HG03521 (cell line): Measurements from ENCODE around the gene CRTC2.
"Not testable (repeated sequence)": the region's sequence is repeated elsewhere in the genome, so short reads cannot be mapped to it uniquely, and the experiment has no call there.

Source experiments
- ATAC-seq: cut with Tn5 transposase; IDR thresholded peaks from one replicate; pipeline ENCODE4 v1.9.1; 2021; ENCODE audit warnings: mild to moderate bottlenecking, moderate library complexity; ENCODE audit not compliant: unreplicated experiment

The CRTC2 gene, protein sequence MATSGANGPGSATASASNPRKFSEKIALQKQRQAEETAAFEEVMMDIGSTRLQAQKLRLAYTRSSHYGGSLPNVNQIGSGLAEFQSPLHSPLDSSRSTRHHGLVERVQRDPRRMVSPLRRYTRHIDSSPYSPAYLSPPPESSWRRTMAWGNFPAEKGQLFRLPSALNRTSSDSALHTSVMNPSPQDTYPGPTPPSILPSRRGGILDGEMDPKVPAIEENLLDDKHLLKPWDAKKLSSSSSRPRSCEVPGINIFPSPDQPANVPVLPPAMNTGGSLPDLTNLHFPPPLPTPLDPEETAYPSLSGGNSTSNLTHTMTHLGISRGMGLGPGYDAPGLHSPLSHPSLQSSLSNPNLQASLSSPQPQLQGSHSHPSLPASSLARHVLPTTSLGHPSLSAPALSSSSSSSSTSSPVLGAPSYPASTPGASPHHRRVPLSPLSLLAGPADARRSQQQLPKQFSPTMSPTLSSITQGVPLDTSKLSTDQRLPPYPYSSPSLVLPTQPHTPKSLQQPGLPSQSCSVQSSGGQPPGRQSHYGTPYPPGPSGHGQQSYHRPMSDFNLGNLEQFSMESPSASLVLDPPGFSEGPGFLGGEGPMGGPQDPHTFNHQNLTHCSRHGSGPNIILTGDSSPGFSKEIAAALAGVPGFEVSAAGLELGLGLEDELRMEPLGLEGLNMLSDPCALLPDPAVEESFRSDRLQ

DNA sequence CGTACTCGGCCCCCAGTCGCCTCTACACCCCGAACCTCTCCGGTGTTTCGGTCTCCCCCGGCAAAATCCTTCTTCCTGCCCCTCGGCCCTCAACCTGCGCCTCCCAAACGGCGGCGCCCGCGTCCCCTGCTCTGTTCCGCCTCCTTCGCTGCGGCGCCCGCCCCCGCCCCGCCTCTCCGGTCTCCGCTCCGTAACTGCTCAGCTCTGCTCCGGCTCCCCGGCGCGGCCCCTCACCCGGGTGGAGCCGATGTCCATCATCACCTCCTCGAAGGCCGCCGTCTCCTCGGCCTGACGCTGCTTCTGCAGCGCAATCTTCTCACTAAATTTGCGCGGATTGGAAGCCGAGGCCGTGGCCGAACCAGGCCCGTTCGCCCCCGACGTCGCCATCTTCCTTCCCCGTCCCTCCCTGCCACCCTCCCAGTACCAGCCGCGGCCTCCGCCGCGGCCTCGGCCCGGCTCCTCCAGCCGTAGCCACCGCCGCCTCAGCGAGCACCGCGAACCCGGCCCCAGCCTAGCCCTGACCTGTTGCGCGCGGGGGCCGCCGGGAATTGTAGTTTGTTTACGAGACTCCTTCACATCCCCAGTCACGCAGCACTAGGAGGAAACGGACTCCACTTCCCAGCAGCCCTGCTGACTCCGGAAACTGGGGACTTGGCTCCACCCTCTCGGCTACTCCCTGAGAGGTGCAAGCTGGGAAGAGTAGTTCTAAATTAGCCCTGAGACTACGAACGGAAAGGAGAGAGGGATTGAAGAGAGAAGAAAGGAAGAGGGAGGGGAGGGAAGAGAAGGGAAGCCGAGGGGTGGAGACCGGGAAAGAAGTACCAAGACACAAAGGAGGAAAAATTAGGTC lies at the start of gene CRTC2:
CRTC2 (minus strand) TSS at position 502 of the 850 bp plus-strand sequence; CDS start at position 387, 115 bp downstream.
- peak; percentile 77 for ATAC-seq

DNA sequence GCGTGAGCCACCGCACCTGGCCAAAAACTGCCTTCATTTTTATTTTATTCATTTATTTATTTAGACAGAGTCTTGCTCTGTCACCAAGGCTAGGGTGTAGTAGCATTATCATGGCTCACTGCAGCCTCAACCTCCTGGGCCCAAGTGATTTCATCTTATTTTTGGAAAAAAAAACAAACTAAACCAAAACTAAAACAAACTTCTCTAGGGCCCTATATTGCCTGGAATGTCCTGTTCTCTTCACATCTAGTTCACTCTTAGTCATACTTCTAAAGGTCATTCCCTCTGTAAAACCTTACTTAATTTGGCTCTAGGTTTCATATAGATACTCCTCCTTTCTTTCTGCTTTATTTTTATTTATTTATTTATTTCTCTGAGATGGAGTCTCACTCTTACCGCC lies 47.7 kb upstream of the CRTC2 start:
- ATAC-seq: no peak

DNA sequence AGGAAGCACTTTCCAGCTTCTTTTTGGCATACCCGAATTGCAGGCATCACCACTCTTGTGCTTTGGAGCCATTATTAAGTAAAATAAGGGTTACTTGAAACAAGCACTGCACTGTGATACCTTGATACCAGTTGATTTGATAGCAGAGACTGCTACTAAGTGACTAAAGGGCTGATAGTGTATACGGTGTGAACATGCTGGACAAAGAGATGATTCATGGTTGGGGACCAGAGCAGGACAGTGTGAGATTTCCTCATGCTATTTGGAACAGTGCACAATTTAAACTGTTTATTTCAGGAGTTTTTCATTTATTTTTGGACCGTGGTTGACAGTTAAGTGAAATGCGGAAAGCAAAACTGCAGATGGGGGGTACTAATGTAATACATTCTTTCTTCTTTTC lies 42.0 kb upstream of the CRTC2 start:
- no peak for ATAC-seq

DNA sequence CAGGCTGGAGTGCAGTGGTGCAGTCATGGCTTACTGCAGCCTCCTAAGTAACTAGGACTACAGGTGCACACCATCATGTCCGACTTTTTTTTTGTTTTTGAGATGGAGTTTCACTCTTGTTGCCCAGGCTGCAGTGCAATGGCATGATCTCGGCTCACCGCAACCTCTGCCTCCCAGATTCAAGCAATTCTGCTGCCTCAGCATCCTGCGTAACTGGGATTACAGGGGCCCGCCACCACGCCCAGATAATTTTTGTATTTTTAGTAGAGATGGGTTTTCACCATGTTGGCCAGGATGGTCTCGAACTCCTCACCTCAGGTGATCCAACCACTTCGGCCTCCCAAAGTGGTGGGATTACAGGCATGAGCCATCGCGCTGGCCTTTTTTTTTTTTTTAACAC lies 38.5 kb upstream of the CRTC2 start:
- not testable (repeated sequence) for ATAC-seq

DNA sequence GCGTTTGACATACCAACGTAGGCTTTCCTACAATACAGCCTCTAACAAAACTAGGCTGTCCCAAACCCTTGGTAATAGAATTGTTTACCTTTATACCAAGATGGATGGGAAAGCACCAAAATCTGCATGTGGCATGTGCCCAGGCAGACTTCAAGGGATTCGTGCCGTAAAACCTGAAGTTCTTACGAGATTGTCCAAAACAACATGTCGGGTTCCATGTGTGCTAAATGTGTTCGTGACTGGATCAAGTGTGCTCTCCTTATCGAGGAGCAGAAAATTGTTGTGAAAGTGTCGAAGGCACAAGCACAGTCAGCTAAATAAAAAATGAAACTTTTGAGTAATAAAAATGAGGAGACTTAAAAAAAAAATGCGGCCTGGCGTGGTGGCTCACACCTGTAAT lies 37.2 kb upstream of the CRTC2 start:
- no peak for ATAC-seq

DNA sequence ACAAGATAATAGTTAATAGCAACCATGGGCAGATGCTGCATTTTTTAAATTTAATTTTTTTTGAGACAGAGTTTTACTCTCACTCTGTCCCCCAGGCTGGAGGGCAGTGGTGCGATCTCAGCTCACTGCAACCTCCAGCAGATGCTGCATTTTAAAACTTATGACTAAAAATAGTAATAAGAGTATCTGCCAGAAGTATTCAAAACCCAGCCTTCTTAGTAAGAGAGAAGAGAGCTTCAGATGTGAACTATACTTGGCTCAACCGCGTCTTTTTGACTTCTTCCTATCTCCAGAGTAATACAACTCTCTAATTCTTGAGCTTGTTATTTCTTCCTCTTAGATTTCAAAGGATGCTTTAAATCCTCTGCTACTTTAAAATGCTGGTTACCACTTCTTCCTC lies 36.8 kb upstream of the CRTC2 start:
- no peak for ATAC-seq

DNA sequence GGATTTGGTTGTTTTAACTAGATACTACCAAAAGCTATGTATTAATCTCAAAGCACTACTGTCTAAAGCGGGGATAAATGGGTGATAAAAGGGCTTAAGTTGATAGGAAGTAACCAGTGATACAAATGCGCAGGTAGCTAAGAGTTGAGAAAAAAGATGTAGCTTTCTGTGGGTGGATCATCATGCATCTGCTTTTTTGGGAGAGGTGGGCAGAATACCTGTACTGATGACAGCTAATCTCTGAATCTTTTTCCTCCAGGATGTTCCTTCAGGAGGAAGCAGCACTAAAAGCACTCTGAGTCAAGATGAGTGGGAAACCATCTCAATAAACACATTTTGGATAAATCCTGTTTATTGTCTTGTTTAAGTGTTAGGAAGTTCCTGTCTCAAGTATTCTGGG lies 33.4 kb upstream of the CRTC2 start:
- no peak for ATAC-seq

DNA sequence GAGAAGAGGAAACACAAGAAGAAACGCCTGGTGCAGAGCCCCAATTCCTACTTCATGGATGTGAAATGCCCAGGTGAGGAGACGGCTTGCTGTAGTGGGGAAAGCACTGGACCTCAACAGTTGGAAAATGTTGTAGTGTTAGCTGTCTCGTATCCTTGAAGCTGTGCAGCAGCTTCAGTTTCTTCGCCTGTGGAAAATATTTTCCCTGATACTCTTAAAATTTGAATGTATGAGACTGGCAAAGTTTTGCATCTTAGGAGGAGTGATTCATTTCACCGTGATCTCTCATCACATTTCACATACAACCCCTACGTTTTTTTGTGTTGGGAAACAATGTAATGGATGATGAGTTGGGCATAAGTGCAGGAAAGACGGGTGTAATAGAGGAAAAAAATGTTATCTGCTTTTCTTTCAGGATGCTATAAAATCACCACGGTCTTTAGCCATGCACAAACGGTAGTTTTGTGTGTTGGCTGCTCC lies 32.8 kb upstream of the CRTC2 start:
- no peak for ATAC-seq

DNA sequence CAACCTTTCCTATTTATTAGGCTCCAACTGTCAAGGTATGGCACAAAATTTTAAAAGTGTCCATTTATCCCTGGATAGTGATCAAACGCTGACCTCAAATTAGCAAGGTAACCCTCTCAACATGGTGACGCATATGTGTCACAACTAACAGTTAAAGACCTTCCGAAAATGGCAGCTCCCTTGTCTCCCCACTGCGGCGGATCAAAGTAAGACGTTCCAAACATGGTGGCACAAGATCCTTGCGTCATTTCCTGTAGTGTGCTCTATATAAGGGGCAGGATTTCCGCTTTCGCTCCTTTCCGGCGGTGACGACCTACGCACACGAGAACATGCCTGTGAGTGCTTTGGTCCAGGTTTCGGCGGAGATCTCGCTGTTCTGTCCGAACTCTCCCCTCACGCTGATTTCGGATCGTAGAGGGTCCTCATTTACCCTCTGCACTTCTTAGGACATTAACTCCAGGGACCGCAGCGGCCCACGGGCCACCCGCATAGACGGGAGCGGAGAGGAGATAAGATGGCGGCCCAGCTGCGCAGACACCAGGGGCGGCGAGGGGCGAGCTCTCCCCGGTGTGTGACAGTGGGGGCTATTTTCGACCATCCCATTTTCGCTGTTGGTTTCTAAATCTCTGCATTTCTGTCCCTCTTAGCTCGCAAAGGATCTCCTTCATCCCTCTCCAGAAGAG lies 32.2 kb upstream of the CRTC2 start, which contains the start of gene RPS27:
RPS27 (plus strand) TSS at position 295 of the 683 bp plus-strand sequence; CDS start at position 330, 35 bp downstream.
- ATAC-seq: peak; percentile 74

DNA sequence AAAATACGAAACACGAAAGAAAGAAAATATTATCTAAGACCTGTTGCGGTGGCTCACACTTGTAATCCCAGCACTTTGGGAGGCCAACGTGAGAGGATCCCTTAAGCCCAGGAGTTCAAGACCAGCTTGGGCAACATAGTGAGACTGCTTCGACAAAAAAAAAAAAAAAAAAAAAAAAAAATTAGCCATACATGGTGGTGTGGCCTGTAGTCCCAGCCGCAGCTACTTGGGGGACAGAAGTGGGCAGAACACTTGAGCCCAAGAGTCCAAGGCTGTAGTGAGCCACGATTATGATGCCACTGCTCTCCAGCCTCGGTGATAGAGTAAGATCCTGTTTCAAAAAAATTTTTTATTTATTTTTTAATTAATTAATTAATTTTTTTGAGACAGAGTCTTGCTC lies 29.2 kb upstream of the CRTC2 start:
- no peak for ATAC-seq

DNA sequence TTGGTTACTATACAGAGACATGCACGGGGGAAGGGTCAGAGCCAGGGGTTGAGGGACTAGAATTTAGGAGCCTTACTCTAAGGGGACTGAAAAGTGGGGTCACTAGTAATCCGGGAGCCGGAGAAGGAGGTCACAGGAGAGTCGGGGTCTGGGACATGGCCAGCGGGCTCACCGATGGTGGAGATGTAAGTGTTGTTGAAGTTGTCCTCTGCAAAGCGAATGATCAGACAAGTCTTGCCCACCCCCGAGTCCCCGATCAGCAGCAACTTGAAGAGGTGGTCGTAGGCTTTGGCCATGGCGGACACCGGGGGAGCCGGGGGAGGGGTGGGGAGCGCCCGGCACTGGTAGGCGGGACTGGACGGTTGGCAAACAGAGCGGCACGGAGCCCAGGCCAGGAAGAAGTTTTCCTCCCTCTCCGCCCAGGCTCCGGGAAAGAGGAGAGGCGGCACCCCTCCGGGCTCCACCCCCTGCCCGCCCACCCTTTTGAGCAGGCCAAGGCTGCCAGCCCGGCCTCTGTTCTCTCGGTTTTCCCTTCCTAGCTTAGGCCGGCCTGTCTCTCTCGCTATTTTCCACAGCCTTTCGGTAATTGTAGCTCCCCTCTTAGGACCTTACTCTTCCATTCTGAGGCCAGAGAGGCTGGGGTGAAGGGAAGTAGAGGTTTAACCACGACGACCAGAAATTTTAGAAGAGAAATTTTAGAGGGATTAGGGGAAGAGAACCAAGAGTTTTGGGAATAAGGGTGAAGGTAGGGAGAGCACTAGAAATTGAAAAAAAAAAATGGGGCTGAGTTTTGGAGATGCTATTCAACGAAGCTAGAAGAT lies 27.7 kb upstream of the CRTC2 start, which contains the start of gene RAB13:
RAB13 (minus strand) TSS at position 399 of the 821 bp plus-strand sequence; CDS start at position 296, 103 bp downstream.
- ATAC-seq: no peak

DNA sequence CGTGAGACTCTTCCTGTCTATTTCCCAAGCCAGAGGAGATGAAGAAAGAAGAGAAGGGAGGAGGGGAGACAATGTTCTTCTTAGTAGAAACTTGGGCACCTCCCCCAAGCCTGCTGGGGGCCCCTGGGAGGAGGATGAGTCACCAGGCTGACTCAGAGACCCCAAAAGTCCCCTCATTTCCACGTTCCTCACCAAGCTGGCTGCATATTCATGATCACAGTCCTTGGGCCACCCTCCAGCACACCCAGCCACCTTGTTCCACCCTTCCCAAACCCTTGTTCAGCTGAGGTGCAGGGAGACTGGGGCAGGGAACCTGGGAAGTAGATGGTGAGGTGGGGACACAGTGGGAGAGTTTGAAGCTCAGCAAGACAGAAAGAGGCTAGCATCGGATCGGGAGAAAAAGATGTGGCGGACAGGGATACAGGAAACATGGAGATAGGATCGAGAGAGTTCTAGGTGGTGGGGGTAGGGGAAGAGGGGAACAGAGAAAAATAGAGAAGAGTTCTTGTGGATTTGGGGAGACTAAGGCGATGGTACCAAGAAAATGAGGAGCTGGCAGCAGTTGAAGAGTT lies 27.0 kb upstream of the CRTC2 start:
- no peak for ATAC-seq

DNA sequence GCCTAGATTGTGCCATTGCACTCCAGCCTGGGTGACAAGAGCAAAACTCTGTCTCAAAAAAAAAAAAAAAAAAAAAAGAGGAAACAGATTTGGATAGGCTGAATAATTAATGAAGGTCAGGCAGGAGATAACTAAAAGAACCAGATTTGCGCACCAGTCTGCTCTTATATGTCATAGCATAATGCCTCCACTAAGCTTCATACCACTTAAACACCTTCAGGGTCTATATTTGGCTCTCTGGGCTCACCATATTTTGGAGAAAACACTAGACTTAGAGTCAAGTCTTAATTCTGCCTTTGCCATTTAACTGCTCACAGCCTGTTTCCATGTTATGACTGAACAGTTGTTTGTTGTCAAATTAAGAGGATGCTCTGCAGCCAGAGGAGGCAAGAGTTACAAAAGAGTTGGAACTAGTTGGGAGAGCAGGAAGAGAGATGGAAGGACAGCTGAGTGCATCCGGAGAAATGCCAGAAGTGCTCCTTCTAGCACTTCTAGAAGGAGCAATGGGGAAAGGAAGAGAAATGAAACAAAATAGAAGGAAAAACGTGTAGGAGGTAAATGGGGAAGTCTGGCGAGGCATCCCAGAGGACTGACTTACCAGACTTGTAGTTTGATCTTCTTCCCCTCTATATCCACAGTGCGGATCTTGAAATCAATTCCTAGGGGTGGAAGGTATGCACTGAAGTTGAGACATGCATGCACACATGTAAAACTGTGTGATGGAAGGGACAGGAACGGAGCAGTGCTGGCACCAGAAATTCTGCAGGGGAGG lies 25.9 kb upstream of the CRTC2 start:
- ATAC-seq: no peak

DNA sequence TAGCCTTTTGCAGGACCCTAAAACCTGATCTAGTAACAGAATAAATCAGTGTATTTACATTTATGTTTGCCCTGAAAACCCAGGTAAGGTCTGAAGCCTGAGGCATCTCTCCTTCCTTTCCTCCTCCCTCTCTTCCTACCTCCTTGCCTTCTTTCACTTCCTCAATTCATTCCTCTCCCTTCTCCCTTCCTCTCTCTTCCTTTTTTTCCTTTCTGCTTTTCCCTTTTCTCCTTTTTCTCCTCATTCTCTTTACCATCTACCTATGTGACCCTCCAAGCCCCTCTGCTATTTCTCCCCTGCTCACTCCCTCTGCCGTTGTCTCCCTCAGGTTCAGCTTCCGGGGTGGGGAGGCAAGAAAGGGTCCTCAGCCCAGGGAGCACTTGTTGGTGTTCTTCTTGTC lies 23.3 kb upstream of the CRTC2 start:
- ATAC-seq: not testable (repeated sequence)

DNA sequence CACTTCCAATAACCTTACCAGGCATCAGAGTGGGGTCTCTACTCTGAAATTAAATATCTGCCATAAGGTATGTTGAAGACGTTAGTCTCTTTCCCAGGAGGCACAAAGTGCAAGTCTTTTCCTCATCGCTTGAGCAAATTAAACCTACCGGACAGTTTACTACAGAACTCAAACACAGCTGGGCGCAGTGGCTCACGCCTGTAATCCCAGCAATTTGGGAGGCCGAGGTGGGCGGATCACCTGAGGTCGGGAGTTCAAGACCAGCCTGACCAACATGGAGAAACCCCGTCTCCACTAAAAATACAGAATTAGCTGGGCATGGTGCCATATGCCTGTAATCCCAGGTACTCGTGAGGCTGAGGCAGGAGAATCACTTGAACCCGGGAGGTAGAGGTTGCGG lies 20.7 kb upstream of the CRTC2 start:
- not testable (repeated sequence) for ATAC-seq

DNA sequence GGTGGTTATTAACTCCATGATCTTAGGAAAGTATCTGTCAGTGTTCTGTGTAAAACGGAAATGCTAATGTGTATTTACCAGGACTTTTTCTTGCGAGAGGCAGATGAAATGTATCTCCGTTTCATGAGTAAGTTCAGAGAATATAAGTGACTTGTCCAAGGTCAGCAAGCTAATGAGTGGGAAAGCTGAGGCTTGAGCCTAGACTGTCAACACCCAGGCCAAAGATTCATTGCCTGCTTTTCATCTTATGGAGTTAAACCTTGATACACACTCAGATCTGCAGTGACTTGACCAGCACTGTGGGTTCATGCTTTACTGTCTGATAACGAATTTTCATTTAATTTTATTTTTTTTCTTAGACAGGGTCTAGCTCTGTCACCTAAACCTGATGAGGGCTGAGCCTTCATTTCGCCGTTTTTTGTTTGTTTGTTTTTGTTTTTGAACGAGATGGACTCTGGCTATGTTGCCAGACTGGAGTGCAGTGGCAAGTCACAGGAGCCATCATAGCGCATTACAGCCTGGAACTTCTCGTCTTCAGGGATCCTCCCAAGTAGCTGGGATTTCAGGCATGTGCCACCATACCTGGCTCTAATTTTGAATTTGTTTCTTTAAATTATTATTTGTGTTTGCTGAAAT lies 20.0 kb upstream of the CRTC2 start:
- no peak for ATAC-seq

DNA sequence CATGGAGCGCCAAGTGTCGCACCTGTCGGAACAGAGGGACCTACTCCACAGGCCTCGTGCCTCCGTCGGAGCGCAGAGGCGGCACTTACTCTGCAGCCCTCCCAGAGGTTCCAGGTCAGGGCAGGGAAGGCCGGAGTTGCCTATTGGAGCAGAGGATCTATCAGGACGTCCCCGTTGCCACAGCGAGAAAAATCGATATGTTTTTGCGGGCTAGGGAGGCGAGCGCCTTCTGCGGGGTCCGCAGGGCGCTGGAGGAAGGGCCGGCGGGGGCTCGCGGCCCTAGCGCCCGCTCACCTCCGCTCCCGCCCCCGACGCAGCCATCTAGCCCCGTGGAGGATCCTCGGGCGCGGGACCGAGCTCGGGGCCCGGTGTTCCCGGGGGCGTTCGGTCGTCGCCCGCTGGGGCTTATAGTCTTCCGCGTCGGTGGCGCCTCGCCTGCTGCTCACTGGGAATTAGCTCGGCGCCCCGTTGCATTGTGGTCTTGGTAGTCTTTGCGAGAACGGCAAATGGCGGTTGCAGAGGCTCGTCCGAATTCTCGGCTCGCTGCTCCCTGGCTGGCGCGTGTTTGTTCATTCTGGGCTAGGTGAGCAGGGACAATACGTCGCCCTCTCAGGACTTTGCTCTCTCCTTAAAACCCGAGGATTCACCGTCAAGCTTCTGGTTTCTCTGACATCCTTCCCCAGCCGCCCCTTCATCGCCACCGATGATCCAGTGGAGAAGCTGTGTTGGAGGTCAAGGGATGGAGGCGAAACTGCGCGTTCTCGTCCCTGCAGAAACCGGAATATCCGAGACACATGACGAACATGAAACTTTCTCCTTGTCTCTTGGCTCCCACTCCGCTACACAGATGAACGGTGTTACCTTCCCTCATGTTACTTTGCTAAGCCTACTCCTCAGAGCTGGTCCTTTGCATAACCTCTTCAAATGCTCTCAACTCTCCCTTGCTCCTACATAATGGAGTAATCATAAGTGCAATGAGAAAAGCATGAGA lies 19.1 kb upstream of the CRTC2 start, which contains the start of gene JTB:
JTB (minus strand) TSS at position 425 of the 991 bp plus-strand sequence; CDS start at position 3, 422 bp downstream.
- peak; percentile 82 for ATAC-seq
